Stimulated activated CD4-positive, alpha-beta T cell treated with anti-CD3 and anti-CD28 coated beads, Interleukin-1b, Interleukin-23, amount 100 ng/mL, for 48 hours (primary cell): Measurements from ENCODE around the gene BCAR1.
"Not testable (repeated sequence)": the region's sequence is repeated elsewhere in the genome, so short reads cannot be mapped to it uniquely, and the experiment has no call there.

ENCODE experiments used
- DNase-seq: peaks from one replicate; pipeline ENCODE4 v3.0.0-alpha.2; 2020

BCAR1 gene

DNA sequence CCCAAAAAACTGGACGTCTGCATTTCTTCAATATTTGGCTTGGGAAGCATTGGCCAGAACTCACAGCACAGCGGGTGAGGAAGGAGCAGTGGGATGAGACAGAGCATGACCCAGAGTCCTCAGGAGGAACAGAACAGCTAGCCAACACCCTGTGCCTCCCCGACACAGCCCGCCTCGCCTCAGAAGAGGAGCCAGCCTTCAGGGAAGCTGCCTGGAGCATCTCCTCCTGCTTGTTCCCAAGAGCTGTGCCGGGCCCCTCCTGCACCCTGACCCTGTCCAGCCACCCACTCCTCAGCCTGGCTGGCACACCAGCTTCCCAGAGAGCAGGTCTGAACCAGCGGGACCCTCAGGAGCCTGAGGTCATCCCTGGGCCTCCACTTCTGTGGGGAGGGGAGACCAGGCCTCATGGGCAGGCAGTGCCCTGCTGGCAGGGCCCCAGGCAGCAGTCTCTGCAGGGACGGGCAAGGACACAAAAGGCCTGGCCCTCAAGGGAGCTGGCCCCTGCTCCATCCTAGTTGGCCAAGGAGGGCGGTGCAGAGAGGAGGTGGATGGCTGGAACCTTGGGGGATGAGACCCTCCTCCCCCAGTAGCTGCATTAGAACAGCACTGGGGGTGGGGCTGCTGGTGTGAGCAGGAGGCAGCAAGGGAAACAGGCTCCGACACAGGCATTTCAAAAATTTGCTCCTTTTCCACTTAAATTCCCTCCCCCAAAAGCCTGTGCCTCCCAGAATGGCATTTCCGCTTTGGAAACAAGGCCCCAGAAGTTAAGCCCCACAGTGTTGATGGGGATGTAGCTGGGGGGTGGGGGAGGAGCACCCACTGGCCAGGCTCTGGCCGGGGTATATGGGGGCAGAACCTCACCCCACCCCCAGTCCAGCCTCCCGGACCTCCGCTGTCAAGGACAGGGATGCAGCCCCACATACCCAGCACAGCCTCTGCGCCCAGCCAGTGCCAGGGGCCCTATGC is 1.8 kb upstream of the BCAR1 start:
- no peak for DNase-seq

DNA sequence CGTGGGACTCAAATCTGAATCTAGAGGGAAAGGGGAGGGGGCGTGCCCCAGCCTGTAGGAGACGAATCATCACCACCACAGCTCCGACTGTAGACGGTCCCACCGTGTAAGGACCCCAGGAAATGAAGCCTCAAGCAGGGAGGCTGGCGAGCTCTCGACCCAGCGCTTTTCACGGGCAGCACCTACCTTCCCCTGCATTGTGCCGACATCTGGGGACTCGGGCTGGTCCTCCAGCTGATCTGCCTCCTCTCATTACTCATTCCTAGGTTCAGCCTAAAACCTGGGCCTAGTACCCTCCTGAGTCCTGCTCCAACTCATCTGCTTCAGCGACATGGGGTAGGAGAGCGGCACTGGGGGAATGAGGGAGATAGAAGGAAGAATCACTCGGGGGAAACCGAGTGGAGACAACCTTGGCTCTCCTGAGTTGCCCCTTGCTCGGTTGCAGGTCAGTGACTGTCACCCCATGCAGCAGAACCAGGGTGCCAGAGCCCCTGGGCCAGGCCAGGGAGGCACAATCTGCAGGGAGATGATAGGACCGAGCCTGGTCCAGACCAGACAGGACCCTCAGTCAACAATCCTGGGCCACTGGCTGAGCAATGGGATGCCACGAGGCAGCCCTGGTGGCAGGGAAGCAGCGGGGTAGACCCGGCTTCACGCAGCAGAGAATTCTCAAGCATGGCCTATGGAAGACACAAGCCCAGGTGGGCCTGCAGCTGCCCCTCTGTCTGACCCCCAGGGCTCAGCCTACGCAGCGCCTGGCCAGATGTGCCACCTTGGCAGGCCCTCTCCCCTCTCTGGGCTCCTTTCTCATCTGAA is 833 bp upstream of the BCAR1 start:
- no peak for DNase-seq

GRCh38 chr16:75250809-75251279 is 580 bp downstream of the BCAR1 start:
- DNase-seq = no peak

DNA sequence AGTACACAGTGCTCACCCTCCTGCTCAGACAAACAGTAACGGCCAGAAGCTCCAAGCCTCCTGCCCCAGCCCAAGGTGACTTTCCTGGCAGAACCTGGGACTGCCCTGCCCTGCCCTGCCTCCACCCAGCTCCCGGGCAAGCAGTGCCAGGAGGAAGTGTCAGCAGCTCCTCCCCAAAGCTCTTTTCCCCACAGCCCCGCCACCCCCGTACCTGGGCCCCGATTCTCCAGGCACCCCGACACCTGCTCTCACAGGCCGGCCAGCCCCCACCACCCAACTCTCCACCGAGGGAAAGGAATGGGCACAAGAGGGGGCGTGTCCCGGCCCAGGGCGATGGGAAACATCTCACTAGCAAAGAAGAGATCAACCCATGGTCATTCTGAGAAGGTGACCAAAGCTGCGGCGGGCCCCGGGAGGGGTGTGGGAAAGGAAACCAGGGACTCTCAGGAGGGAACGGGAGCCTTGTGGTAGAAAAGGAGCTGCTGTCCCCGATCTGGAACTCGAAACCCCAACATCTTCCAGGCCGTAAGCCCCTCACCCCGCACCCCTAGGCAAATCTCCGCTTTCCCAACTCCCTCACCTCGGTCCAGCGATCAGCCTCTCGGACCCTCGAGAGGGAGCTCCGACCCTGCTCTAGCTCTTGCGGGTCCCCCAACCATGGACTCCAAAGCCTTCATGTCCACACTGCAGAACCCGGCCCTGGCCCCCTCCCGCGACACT is 1.2 kb downstream of the BCAR1 start:
- DNase-seq = no peak

DNA sequence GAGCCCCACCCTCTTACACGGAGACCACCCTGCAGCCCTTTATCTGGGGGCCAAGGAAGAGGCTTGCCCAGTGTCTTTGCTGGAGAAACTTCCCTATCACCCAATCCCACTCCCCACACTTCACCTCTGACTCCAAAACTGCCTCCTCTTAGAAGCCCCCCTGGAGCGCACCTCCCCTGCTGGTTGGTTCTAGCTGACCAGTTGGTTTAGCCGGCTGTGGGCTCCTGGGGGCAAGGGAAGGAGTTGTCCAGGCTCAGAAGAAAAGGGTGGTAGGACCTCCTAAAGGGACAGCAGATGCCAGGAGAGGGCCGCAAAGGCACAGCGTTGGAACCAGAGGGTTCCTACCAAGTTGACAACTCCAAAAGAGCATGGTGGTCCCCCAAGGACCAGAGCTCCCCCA is 2.0 kb downstream of the BCAR1 start:
- DNase-seq = no peak

DNA sequence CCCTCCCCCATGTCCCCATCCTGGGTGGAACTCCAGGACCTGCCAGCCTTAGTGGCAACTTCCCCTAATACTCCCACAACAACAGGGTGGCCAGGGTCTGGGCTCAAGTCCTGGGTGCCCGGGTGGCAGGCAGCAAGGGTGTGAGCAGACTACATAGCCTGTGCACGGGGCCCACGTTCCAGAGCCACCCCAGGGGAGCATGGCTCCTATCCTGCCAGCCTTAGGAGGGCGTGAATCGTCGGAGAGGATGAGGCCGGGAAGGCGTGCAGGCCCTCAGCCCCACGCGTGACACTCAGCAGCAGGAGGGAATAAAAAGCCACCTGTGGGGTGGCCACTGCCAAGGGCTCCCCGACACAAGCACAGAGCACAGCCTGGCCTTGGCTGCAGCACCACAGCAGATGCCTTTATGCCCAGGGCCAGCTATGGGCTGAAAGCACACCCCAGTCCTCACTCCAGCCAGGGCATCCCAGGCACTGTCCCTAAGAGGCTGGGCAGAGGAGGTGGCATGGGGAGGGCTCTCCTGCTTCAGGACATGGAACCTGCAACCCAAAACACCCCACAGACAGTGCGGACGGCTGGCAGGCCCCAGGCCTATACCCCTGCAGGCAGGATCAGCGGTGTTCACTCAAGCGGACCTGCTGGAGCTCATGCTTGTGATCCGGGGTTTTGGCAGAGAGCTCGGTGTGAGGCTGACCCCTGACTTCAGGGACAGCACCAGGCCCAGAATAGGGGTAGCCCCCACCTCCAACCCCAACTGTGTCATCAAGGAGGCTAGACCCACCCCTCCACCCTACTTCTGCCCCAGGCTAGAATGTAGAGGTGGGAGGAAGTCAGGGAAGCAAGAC is 2.7 kb downstream of the BCAR1 start:
- no peak for DNase-seq

DNA sequence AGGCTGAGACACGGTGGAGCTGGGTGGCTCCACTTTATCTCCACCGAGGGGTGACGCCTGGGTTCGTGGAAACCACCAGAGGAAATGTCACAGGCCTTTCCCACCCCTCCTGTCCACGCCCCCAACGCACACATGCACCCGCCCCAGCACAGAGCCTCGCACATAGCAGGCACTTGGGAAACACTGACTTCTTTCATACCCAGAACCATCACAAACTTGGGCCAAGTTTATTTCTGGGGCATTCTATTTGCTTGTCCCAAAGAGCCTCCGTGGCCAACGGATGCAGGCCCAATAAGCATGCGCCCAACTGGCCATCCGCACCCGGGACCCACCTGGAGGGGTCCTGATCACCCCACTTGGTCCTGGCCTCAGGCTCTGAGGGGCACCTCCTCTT is 3.3 kb downstream of the BCAR1 start:
- DNase-seq = no peak

DNA sequence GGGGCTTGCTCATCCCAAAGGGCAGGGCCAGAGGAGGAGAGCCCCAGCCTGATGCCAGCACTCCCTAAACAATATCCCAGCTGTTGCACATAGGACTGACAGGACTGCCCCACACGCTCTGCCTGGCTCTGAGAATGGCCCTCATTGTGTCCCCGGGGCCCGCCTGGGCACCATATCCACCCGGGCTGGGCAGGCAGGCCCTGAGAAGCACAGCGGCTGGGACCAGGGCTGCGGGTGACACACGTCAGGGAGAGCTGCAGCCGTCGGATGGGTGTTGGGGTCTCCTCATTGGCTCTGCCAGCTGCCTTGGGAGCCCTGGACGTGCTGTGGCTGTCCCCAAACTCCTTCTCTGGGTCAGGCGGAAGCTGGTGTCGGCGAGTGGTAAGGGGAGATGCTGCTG is 4.2 kb downstream of the BCAR1 start:
- DNase-seq = no peak

DNA sequence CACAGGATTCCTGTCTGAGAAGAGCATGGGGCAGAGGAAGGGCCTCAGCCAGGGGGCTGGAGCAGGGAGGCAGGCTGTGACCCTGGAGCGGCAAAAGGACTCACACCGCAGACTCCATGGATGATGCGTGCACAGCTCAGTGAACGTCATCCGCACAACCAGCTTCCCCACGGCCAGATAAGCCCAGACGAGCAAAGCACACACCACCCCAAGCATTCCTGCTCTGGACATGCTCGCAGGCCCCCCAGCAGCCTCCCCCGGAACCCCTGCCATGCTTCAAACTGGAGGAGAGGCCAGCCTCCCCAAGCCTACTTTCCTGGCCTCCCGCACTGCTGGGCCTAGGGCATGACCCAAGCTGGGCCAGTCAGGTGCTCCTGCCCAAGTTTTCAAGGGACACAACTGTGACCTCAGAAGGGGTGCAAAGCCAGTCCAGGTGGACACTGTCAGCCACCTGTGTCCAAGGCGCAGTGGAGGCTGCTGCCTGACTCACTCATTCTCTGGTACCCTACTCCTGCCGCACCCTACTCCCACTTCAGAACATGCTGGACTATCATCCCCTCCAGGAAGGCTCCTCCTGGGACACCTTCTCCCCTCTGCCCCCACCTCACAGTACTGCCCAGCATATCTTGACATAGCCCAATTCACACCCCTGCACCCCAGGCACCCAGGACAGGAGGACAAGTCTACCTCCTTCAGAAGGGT is 4.8 kb downstream of the BCAR1 start:
- DNase-seq = no peak

DNA sequence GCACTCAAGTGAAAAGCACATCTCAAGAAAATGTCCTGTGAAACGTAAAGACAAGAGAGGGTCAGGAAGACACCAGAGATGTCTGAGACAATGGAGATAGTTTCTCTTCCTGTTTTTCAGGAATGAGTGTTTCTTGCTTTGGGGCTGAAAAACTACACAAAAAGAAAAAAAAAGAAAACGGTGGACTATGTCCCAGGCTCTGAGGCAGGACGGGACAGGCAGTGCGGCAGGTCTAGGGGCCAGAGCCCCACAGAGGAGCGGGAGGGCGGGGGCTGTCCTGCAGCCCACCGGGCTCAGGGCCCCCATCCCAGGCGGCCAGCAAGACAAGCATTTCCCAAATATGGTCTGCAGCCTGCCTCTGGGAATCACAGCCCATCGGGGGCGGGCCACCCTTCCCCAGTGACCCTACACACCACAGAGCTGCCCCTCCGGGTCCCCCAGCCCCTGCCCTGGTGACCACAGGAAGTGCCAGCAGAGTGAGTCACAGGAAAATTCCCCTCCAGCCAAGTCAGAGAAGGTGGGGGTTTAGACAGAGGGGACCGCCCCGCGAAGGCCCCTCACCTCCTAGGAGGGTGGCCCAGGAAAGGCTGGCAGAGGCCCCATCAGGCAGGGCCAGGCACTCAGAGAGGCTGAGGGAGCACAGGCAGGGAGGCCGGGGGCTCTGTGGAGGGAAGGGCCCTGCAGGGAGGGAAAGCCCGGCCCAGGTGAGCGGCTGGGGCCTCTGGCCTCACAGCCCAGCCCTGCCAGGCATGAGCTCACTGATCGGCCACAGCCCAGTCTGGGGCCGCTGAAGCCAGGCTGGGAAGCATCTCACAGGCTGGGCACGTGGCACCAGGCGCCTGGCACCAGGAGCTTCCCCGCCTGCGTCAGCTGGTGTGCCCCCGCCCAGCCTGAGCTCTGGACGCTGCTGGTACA is 6.3 kb downstream of the BCAR1 start:
- no peak for DNase-seq

- DNase-seq = no peak
Measured at GRCh38 chr16:75244225-75244809, 7.1 kb downstream of the BCAR1 start.

DNA sequence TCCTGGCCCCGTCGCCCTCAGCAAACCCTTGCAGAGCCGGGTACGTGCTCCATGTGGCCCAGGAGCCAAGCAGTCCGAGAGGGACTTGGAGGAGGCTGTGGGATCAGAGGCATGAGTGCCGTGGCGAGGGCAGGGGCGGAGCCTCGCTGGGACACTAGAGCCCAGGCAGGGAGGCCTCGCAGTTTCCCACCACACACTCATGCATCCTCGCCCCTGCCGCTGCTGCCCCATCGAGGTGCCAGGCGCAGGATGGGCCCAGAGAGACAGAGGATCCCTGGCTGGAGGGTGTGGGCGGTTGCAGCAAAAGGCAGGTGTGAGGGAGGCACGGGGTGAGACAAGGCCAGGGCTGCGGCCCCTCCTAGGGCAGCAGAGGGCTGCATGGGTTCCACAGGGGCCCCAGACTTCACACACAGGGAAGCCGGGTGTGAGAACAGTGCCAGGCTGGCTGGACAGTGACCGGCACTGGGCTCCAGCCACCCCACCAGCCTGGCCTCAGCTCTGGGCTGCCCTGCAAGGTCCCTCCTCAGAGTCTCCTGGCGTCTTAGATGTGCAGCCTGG is 7.7 kb downstream of the BCAR1 start:
- no peak for DNase-seq

GRCh38 chr16:75242436-75243078 is 8.9 kb downstream of the BCAR1 start:
- DNase-seq = not testable (repeated sequence)

- no peak for DNase-seq
Measured at GRCh38 chr16:75241955-75242354, 9.5 kb downstream of the BCAR1 start.

- no peak for DNase-seq
Measured at GRCh38 chr16:75241412-75241811, 10.0 kb downstream of the BCAR1 start.

- DNase-seq = not testable (repeated sequence)
Measured at GRCh38 chr16:75240633-75241032, 10.8 kb downstream of the BCAR1 start.

- DNase-seq = no peak
Measured at GRCh38 chr16:75239542-75240122, 11.8 kb downstream of the BCAR1 start.

DNA sequence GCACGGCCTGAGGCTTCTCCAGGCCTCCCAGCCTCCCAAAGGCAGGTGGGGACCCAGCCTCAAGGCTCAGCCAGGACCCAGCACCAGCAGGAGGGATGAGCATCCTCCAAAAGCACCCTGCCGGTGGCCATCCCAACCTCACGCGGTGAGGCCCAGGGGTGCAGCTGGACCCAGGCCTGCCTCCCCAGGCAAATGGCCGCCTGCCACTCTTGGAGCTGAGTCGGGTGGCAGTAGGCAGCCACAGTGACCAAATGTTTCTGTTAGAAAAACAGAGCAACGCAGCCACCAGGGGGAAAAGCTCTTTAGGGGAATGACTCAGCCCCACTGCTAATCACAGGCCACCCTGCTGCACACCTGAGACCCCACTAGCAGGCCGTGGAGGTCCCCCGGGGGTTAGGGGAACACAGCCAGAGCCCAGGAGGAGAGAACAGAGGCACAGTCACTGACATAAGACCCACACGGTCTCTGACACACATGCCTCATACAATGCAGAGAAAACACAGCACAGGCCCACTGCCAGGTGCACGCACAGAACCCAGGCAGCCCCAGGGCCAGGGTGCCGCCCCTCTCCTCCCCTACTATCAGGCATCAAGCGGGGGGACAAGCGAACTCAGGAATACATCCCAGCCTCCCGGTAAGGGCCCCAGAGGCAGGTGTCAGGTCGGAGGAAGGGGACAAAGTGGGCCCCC is 12.4 kb downstream of the BCAR1 start:
- DNase-seq = no peak
